Measurements from ENCODE around the gene DDX10. TPM values are rescaled to one million over a fixed set of nuclear protein-coding genes. Genes with fewer than 3 reads are reported as not detected.

DDX10 gene
- polyA plus RNA-seq, 1 of the 3 experiments (the other 2 are of a cell fraction) = 35.8 TPM

DNA sequence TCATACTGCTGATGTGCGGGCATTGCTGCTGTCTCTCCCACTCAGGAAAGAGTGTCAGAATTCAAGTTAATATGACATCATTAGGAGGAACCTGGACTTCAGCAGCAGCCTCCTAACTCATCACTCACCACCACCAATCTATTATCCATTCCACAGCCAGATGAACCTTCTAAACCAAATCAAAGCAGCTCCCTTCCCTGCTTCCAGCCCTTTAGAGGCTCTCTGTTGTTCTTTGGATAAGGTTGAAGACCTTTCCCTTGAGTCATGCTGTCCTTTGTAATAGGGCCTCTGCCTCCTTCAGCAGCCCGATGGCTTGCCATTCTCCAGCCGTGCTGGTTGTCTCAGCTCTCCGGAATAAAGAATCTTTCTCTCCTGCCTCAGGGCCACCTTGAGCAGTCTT, 301.3 kb downstream of the DDX10 start:
- CTCF ChIA-PET = interaction anchor here (0.7 to 0.9 kb wide), 2 partner anchors 14 to 1874 kb away, joined by 3 read pairs; no protein-coding TSS in a partner anchor
- DNase-seq = no peak

More for the DNA sequence above, 301.3 kb downstream of the DDX10 start:
- no peaks in the 10 kb centered on the region for H3K9me3 ChIP-seq
- 95% methylated on average over 4 of the region's 4 CpGs for WGBS (ENCODE audit: low lambda C conversion rate)
- no peak overlapping the region for H3K4me2 ChIP-seq
- H3K4me1 ChIP-seq (ENCODE audit: control insufficient read depth in 1 of 2, insufficient read depth in 2 of 2, low read depth in 1 of 2, low read length in 1 of 2) = peaks cover 16 to 32% of the 10 kb centered on the region in 2 experiments; a peak in 3 of 4 replicates
- TF ChIP-seq, protein P1, sequence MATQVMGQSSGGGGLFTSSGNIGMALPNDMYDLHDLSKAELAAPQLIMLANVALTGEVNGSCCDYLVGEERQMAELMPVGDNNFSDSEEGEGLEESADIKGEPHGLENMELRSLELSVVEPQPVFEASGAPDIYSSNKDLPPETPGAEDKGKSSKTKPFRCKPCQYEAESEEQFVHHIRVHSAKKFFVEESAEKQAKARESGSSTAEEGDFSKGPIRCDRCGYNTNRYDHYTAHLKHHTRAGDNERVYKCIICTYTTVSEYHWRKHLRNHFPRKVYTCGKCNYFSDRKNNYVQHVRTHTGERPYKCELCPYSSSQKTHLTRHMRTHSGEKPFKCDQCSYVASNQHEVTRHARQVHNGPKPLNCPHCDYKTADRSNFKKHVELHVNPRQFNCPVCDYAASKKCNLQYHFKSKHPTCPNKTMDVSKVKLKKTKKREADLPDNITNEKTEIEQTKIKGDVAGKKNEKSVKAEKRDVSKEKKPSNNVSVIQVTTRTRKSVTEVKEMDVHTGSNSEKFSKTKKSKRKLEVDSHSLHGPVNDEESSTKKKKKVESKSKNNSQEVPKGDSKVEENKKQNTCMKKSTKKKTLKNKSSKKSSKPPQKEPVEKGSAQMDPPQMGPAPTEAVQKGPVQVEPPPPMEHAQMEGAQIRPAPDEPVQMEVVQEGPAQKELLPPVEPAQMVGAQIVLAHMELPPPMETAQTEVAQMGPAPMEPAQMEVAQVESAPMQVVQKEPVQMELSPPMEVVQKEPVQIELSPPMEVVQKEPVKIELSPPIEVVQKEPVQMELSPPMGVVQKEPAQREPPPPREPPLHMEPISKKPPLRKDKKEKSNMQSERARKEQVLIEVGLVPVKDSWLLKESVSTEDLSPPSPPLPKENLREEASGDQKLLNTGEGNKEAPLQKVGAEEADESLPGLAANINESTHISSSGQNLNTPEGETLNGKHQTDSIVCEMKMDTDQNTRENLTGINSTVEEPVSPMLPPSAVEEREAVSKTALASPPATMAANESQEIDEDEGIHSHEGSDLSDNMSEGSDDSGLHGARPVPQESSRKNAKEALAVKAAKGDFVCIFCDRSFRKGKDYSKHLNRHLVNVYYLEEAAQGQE (IDR thresholded peaks at IDR 0.05; ENCODE audit: low read depth, low read length) = no peak
- TF ChIP-seq EZH2phosphoT487 (IDR thresholded peaks at IDR 0.05; ENCODE audit: borderline replicate concordance, low read depth) = no peak
- no peak for TF ChIP-seq RCOR1 (IDR thresholded peaks at IDR 0.05; ENCODE audit: low read length)
- TF ChIP-seq CTCF (IDR thresholded peaks at IDR 0.05) = no peak
- TF ChIP-seq CHD2 (IDR thresholded peaks at IDR 0.05; ENCODE audit: low read length, partially characterized antibody) = no peak
- no peak for TF ChIP-seq GATA2 (CRISPR knock-in tag; IDR thresholded peaks at IDR 0.05)
- no peak for TF ChIP-seq YY1 (IDR thresholded peaks at IDR 0.05; ENCODE audit: low read depth)
- TF ChIP-seq, protein P2, sequence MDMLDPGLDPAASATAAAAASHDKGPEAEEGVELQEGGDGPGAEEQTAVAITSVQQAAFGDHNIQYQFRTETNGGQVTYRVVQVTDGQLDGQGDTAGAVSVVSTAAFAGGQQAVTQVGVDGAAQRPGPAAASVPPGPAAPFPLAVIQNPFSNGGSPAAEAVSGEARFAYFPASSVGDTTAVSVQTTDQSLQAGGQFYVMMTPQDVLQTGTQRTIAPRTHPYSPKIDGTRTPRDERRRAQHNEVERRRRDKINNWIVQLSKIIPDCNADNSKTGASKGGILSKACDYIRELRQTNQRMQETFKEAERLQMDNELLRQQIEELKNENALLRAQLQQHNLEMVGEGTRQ (IDR thresholded peaks at IDR 0.05; ENCODE audit: borderline replicate concordance, low read depth, low read length) = no peak
- TF ChIP-seq TEAD4 (IDR thresholded peaks at IDR 0.05; ENCODE audit: borderline replicate concordance, insufficient read depth) = no peak
- TF ChIP-seq NRF1 (IDR thresholded peaks at IDR 0.05; ENCODE audit: low read depth, low read length) = no peak
- TF ChIP-seq SMC3 (IDR thresholded peaks at IDR 0.05; ENCODE audit: low read depth, low read length) = no peak
- no peak for TF ChIP-seq POLR2AphosphoS5 (IDR thresholded peaks at IDR 0.05; ENCODE audit: low read depth, low read length)
- TF ChIP-seq SIN3A (IDR thresholded peaks at IDR 0.05; ENCODE audit: borderline replicate concordance, low read depth, low read length) = no peak
- no peaks in the 10 kb centered on the region for H3K9me2 ChIP-seq
- POLR2A ChIA-PET = no interaction called here
- no peaks in the 10 kb centered on the region for H3K27me3 ChIP-seq (ENCODE audit: insufficient read depth)
- no peaks in the 10 kb centered on the region for H4K20me1 ChIP-seq (ENCODE audit: insufficient read depth)
- H3K36me3 ChIP-seq (replicated peaks in 1 of 2; ENCODE audit: control insufficient read depth in 1 of 2, insufficient read depth in 2 of 2, low read length in 1 of 2) = no peaks in the 10 kb centered on the region
- H3F3A ChIP-seq (replicated peaks; ENCODE audit: insufficient read depth) = peaks cover 16% of the 10 kb centered on the region
- no peak overlapping the region for H3K4me3 ChIP-seq (ENCODE audit: low read depth in 2 of 2, low read length in 1 of 2)
- no peaks in the 10 kb centered on the region for H3K79me2 ChIP-seq (ENCODE audit: insufficient read depth)
- H3K9ac ChIP-seq = no peak overlapping the region
- no peak overlapping the region for H2AFZ ChIP-seq (ENCODE audit: low read depth)
- H3K27ac ChIP-seq (ENCODE audit: low read depth in 2 of 2, low read length in 1 of 2) = peak overlapping the region in 1 of 2 experiments; percentile 84; a peak in 3 of 4 replicates

All from SK-N-SH (cell line).